ENCODE measurements around the gene DNAJA2. TPM values are rescaled to one million over a fixed set of nuclear protein-coding genes. Genes with fewer than 3 reads are reported as not detected.
A peak's percentile ranks its signal among the peaks of the same experiment; 100 is the strongest.
"Not testable (repeated sequence)": the region's sequence is repeated elsewhere in the genome, so short reads cannot be mapped to it uniquely, and the experiment has no call there.

Gene DNAJA2
- polyA plus RNA-seq (2013, experiment 1 of 4): 79.3 TPM
- 69.3 TPM for polyA plus RNA-seq (2013, experiment 2 of 4)
- polyA plus RNA-seq (2013, experiment 3 of 4): 53.2 TPM
- polyA plus RNA-seq (2013, experiment 4 of 4): 52.1 TPM

DNA sequence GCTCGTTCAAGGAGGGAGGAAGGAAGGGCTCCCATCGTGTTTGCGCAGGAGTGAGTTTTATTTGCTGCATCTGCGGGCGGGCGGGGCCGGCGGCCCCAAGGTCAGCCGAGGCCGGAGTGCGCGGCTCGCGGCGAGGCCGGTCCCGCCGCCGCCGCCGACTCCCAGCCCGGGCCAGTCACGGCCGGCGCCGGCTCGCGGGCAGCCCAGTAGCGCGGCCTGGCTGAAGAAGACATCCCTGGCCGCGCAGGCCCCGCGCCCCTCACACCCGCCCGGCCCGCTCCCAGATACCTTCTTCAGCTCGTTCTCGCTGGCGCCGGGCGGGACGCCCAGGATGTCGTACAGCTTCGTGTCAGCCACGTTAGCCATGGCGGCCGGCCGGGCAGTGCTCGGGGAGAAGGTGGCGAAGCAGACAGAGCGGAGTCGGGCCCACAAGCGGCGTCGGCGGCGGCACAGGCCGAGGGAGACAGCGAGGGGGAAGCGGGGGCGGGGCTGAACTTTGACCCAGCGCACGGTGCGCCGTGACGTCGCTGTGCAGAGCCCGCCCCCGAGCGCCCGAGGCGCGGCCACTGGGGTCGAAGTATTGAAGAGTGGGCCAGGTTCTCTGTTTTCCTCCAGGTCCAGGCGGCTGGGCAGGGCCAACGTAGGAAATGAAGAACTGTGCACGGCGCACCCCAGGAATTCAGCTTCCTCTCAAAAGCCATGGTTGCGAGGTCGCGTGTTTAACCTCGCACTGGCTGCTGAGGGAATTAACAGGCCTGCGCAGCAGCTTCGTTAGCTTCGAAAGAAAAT, at the start of gene DNAJA2:
Gene DNAJA2, minus strand, starts transcription at position 468 of the 789 bp plus-strand sequence. Its CDS starts 102 bp downstream, at position 366.
- Histone ChIP-seq H3K4me1 (ENCODE audit: control insufficient read depth, insufficient read depth, low read length) (no peaks in the 10 kb centered on the region), H3K36me3 (ENCODE audit: control insufficient read depth, insufficient read depth, low read length) (peaks cover 15% of the 10 kb centered on the region), H3K4me3 (ENCODE audit: insufficient read depth, low read depth, low read length) (peak within 1 kb of the TSS; percentile 96), H3K27me3 (ENCODE audit: control insufficient read depth, insufficient read depth, low read length, poor library complexity, severe bottlenecking) (no peaks in the 10 kb centered on the region), H3K27ac (ENCODE audit: insufficient read depth, low read depth, low read length, poor library complexity, severe bottlenecking) (peak within 1 kb of the TSS; percentile 98), H3K9me3 (ENCODE audit: control insufficient read depth, low read length) (no peaks in the 10 kb centered on the region)
- 1% methylated on average over 86 of the region's 86 CpGs for WGBS, 2 experiments

DNA sequence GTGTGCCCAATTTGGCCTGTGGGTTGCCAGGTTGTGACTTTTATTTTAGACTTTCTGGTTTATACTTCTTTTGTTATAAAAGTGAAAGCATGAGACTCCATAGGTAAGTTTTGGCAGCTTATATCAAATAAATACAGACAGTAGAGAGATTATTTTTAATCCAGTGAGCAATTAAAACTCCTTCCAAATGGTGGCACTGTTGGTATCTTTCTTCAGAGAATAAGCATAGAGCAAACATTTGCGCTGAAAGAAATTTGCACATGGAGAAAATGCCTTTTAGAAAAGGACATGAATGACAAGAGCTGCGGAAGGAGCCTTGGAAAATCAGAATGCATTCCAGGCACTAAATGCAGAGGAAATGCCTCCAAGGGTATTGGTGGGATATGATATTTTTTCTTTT, 46.1 kb upstream of the DNAJA2 start:
- Histone ChIP-seq H3K36me3 (ENCODE audit: control insufficient read depth, insufficient read depth, low read length) (no peaks in the 10 kb centered on the region), H3K9me3 (ENCODE audit: control insufficient read depth, low read length) (no peaks in the 10 kb centered on the region), H3K4me1 (ENCODE audit: control insufficient read depth, insufficient read depth, low read length) (peaks cover 6% of the 10 kb centered on the region), H3K27me3 (ENCODE audit: control insufficient read depth, insufficient read depth, low read length, poor library complexity, severe bottlenecking) (no peaks in the 10 kb centered on the region), H3K4me3 (ENCODE audit: insufficient read depth, low read depth, low read length) (no peak overlapping the region), H3K27ac (ENCODE audit: insufficient read depth, low read depth, low read length, poor library complexity, severe bottlenecking) (no peak overlapping the region)
- 93 to 97% methylated on average over 2 of the region's 2 CpGs for WGBS, 2 experiments

- WGBS, 2 experiments: 73 to 77% methylated on average over 14 of the region's 14 CpGs
- Histone ChIP-seq H3K4me3 (ENCODE audit: insufficient read depth, low read depth, low read length) (no peak overlapping the region), H3K36me3 (ENCODE audit: control insufficient read depth, insufficient read depth, low read length) (no peaks in the 10 kb centered on the region), H3K9me3 (ENCODE audit: control insufficient read depth, low read length) (no peaks in the 10 kb centered on the region), H3K27ac (ENCODE audit: insufficient read depth, low read depth, low read length, poor library complexity, severe bottlenecking) (no peak overlapping the region), H3K27me3 (ENCODE audit: control insufficient read depth, insufficient read depth, low read length, poor library complexity, severe bottlenecking) (no peaks in the 10 kb centered on the region), H3K4me1 (ENCODE audit: control insufficient read depth, insufficient read depth, low read length) (peaks cover 6% of the 10 kb centered on the region)
These were observed 44.9 kb upstream of the DNAJA2 start for GRCh38 chr16:47018223-47018891.

DNA sequence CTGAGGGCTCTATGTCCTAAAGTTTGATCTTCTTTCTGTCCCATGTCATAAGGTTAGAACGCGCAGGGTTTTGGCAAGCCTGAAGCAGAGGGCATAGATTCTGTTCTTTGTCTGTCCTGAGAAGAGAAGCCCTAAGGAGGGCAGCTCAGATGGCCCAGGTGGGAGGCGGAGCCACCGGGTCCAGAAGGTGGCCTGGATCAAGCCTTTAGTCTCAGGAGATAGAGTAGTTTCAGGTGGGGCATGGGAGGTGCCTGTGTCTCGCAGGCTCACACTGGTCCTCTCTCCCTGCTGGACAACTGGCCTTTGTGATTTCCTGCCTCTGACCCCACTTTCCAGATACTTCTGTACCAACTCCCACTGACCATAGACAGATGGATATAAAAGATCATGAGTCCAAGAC, 44.2 kb upstream of the DNAJA2 start:
- no peak overlapping the region for H3K4me3 ChIP-seq (ENCODE audit: insufficient read depth, low read depth, low read length)
- H3K36me3 ChIP-seq (ENCODE audit: control insufficient read depth, insufficient read depth, low read length): no peaks in the 10 kb centered on the region
- peaks cover 6% of the 10 kb centered on the region for H3K4me1 ChIP-seq (ENCODE audit: control insufficient read depth, insufficient read depth, low read length)
- 90 to 92% methylated on average over 5 of the region's 5 CpGs for WGBS, 2 experiments
- no peak overlapping the region for H3K27ac ChIP-seq (ENCODE audit: insufficient read depth, low read depth, low read length, poor library complexity, severe bottlenecking)
- H3K27me3 ChIP-seq (ENCODE audit: control insufficient read depth, insufficient read depth, low read length, poor library complexity, severe bottlenecking): no peaks in the 10 kb centered on the region
- H3K9me3 ChIP-seq (ENCODE audit: control insufficient read depth, low read length): no peaks in the 10 kb centered on the region

- Histone ChIP-seq H3K4me3 (ENCODE audit: insufficient read depth, low read depth, low read length) (no peak overlapping the region), H3K36me3 (ENCODE audit: control insufficient read depth, insufficient read depth, low read length) (no peaks in the 10 kb centered on the region), H3K9me3 (ENCODE audit: control insufficient read depth, low read length) (no peaks in the 10 kb centered on the region), H3K27me3 (ENCODE audit: control insufficient read depth, insufficient read depth, low read length, poor library complexity, severe bottlenecking) (no peaks in the 10 kb centered on the region), H3K4me1 (ENCODE audit: control insufficient read depth, insufficient read depth, low read length) (peaks cover 6% of the 10 kb centered on the region), H3K27ac (ENCODE audit: insufficient read depth, low read depth, low read length, poor library complexity, severe bottlenecking) (no peak overlapping the region)
- WGBS, 2 experiments: 84 to 88% methylated on average over 6 of the region's 6 CpGs
These were observed 43.2 kb upstream of the DNAJA2 start for GRCh38 chr16:47016700-47017133.

- 96% methylated on average over 25 of the region's 25 CpGs for WGBS, 2 experiments
These were observed 40.4 kb upstream of the DNAJA2 start for GRCh38 chr16:47013910-47014309.

GRCh38 chr16:47013172-47013571, 39.7 kb upstream of the DNAJA2 start:
- WGBS, 2 experiments: 94% methylated on average over 3 to 4 of the region's 4 CpGs
- no peaks in the 10 kb centered on the region for H3K9me3 ChIP-seq (ENCODE audit: control insufficient read depth, low read length)
- H3K4me3 ChIP-seq (ENCODE audit: insufficient read depth, low read depth, low read length): no peak overlapping the region
- no peaks in the 10 kb centered on the region for H3K36me3 ChIP-seq (ENCODE audit: control insufficient read depth, insufficient read depth, low read length)
- H3K27ac ChIP-seq (ENCODE audit: insufficient read depth, low read depth, low read length, poor library complexity, severe bottlenecking): no peak overlapping the region
- no peaks in the 10 kb centered on the region for H3K27me3 ChIP-seq (ENCODE audit: control insufficient read depth, insufficient read depth, low read length, poor library complexity, severe bottlenecking)
- H3K4me1 ChIP-seq (ENCODE audit: control insufficient read depth, insufficient read depth, low read length): peaks cover 6% of the 10 kb centered on the region

More at GRCh38 chr16:47013910-47014309, 40.4 kb upstream of the DNAJA2 start:
- Histone ChIP-seq H3K9me3 (ENCODE audit: control insufficient read depth, low read length) (no peaks in the 10 kb centered on the region), H3K4me3 (ENCODE audit: insufficient read depth, low read depth, low read length) (no peak overlapping the region), H3K4me1 (ENCODE audit: control insufficient read depth, insufficient read depth, low read length) (peaks cover 6% of the 10 kb centered on the region), H3K36me3 (ENCODE audit: control insufficient read depth, insufficient read depth, low read length) (no peaks in the 10 kb centered on the region), H3K27ac (ENCODE audit: insufficient read depth, low read depth, low read length, poor library complexity, severe bottlenecking) (no peak overlapping the region), H3K27me3 (ENCODE audit: control insufficient read depth, insufficient read depth, low read length, poor library complexity, severe bottlenecking) (no peaks in the 10 kb centered on the region)

DNA sequence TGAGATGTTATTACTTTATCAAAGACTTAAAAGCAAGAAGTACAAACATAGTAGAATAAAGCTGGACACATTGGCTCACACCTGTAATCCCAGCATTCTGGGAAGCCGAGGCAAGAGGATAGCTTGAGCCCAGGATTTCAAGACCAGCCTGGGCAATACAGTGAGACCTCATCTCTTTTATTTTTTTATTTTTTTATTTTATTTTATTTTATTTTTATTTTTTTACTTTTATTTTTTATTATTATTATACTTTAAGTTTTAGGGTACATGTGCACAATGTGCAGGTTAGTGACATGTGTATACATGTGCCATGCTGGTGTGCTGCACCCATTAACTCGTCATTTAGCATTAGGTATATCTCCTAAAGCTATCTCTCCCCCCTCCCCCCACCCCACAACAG, 37.3 kb upstream of the DNAJA2 start:
- not testable (repeated sequence) for H3K9me3 ChIP-seq (ENCODE audit: control insufficient read depth, low read length); H3K36me3 ChIP-seq (ENCODE audit: control insufficient read depth, insufficient read depth, low read length); H3K4me3 ChIP-seq (ENCODE audit: insufficient read depth, low read depth, low read length); H3K27ac ChIP-seq (ENCODE audit: insufficient read depth, low read depth, low read length, poor library complexity, severe bottlenecking); H3K27me3 ChIP-seq (ENCODE audit: control insufficient read depth, insufficient read depth, low read length, poor library complexity, severe bottlenecking); H3K4me1 ChIP-seq (ENCODE audit: control insufficient read depth, insufficient read depth, low read length)
- 80 to 97% methylated on average over 1 to 2 of the region's 2 CpGs for WGBS, 2 experiments

- Histone ChIP-seq H3K4me3 (ENCODE audit: insufficient read depth, low read depth, low read length) (no peak overlapping the region), H3K36me3 (ENCODE audit: control insufficient read depth, insufficient read depth, low read length) (no peaks in the 10 kb centered on the region), H3K27me3 (ENCODE audit: control insufficient read depth, insufficient read depth, low read length, poor library complexity, severe bottlenecking) (no peaks in the 10 kb centered on the region), H3K4me1 (ENCODE audit: control insufficient read depth, insufficient read depth, low read length) (no peaks in the 10 kb centered on the region), H3K9me3 (ENCODE audit: control insufficient read depth, low read length) (no peaks in the 10 kb centered on the region), H3K27ac (ENCODE audit: insufficient read depth, low read depth, low read length, poor library complexity, severe bottlenecking) (no peak overlapping the region)
- WGBS, 2 experiments: 90 to 94% methylated on average over 2 of the region's 2 CpGs
These were observed 35.1 kb upstream of the DNAJA2 start for GRCh38 chr16:47008612-47009011.

DNA sequence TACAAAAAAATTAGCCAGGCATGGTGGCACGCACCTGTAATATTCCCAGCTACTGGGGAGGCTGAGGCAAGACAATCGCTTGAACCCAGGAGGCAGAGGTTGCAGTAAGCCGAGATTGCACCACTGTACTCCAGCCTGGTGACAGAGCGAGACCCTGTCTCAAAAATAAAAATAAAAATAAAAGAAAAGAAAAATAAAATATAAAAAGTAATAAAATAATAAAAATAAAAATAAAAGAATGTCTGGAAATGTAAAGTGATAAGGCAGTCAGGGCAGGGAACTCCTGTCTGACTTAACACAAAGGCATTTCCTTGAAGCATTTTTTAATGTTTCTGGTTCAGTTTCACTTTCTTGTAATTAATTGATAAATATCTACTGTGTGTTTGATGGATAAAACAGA, 34.7 kb upstream of the DNAJA2 start:
- H3K9me3 ChIP-seq (ENCODE audit: control insufficient read depth, low read length): no peaks in the 10 kb centered on the region
- no peak overlapping the region for H3K4me3 ChIP-seq (ENCODE audit: insufficient read depth, low read depth, low read length)
- WGBS, 2 experiments: 90 to 97% methylated on average over 3 of the region's 4 CpGs
- H3K4me1 ChIP-seq (ENCODE audit: control insufficient read depth, insufficient read depth, low read length): no peaks in the 10 kb centered on the region
- H3K36me3 ChIP-seq (ENCODE audit: control insufficient read depth, insufficient read depth, low read length): no peaks in the 10 kb centered on the region
- H3K27me3 ChIP-seq (ENCODE audit: control insufficient read depth, insufficient read depth, low read length, poor library complexity, severe bottlenecking): no peaks in the 10 kb centered on the region
- H3K27ac ChIP-seq (ENCODE audit: insufficient read depth, low read depth, low read length, poor library complexity, severe bottlenecking): no peak overlapping the region
